K562 (cell line): Measurements from ENCODE around the gene CBFA2T3. TPM values are rescaled to one million over a fixed set of nuclear protein-coding genes. Genes with fewer than 3 reads are reported as not detected.

ENCODE experiments used
- ARHGAP35 ChIP-seq: fragments of 450-650 bp; IDR thresholded peaks from 2 replicates; pipeline ENCODE4 v1.6.1; 2018; ENCODE audit not compliant: partially characterized antibody
- CHD1 ChIP-seq: fragments of 200-600 bp; sonication (generic); IDR thresholded peaks from one replicate; pipeline ENCODE4 v1.6.1; 2012; ENCODE audit warnings: mild to moderate bottlenecking, moderate library complexity, low read length, inconsistent platforms
- EP400 ChIP-seq: fragments of 450-650 bp; IDR thresholded peaks from 2 replicates; pipeline ENCODE4 v1.6.1; 2017; ENCODE audit warnings: antibody characterized with exemption, mild to moderate bottlenecking, moderate library complexity
- ERF ChIP-seq: fragments of 450-650 bp; formaldehyde crosslinking; IDR thresholded peaks from 2 replicates; pipeline ENCODE4 v1.4.0; 2020; ENCODE audit warnings: mild to moderate bottlenecking, mixed read lengths
- FOXK2 ChIP-seq, 2 experiments: fragments of 450-650 bp; IDR thresholded peaks in 1 of 2; conservative IDR thresholded peaks in 1 of 2; 2 replicates each; pipeline ENCODE4 v1.6.1; 2016; ENCODE audit warnings: low read depth in 2 of 2, mild to moderate bottlenecking in 1 of 2
- KDM5B ChIP-seq: fragments of 200-600 bp; sonication (generic); IDR thresholded peaks from 2 replicates; pipeline ENCODE4 v1.6.1; 2012; ENCODE audit warnings: low read depth, mild to moderate bottlenecking, moderate library complexity, low read length, control low read depth, inconsistent platforms; ENCODE audit not compliant: insufficient replicate concordance
- ZNF217 ChIP-seq: sonication (generic); formaldehyde crosslinking; IDR thresholded peaks from 2 replicates; pipeline ENCODE4 v1.8.0; 2022; ENCODE audit warnings: mild to moderate bottlenecking, missing genetic modification reagents
- ZNF24 ChIP-seq: fragments of 450-650 bp; IDR thresholded peaks from 2 replicates; pipeline ENCODE4 v1.6.1; 2016
- ZNF668 ChIP-seq: fragments of 250-450 bp; sonication (Bioruptor Pico); IDR thresholded peaks from 2 replicates; pipeline ENCODE4 v1.8.0; 2022; ENCODE audit warnings: mild to moderate bottlenecking, inconsistent platforms
- ZNF764 ChIP-seq: fragments of 250-450 bp; sonication (Bioruptor Pico); IDR thresholded peaks from 2 replicates; pipeline ENCODE4 v1.4.0; 2020; ENCODE audit warnings: low read depth, mild to moderate bottlenecking, moderate library complexity
- polyA plus RNA-seq, 8 experiments: library from polyadenylated mRNA; depleted of rRNA in 4 of 8; stranded (reverse) in 5 of 8; unstranded in 3 of 8; fragments of >200 nt; fragmentation: Nextera tagmentation in 2 of 8; fragmentation: Illumina TruSeq in 1 of 8; extraction: Ambion mirVana in 2 of 8; extraction: Trizol in 1 of 8; gene quantifications; 2 replicates each; pipeline versions ENCODE4 v1.2.1 to v1.2.3, GENCODE V29; 2011 to 2014; ENCODE audit warnings: inconsistent platforms in 1 of 8, missing spikeins in 1 of 8
- total RNA-seq, 7 experiments: library from RNA; depleted of rRNA in 6 of 7; stranded (reverse); fragments of >200 nt in 6 of 7; fragmentation: Illumina TruSeq in 2 of 7; extraction: Trizol in 2 of 7; gene quantifications; 2 replicates each; pipeline versions ENCODE4 v1.2.1 to v1.2.3, GENCODE V29; 2011 to 2021; ENCODE audit warnings: low replicate concordance in 1 of 7
- TF ChIP-seq, protein P1 (sequence below): fragments of 250-450 bp; sonication (Bioruptor Pico); IDR thresholded peaks from 2 replicates; pipeline ENCODE4 v1.4.0; 2020
- TF ChIP-seq, protein P2 (sequence below): fragments of 250-450 bp; sonication (Bioruptor Pico); IDR thresholded peaks from 2 replicates; pipeline ENCODE4 v1.8.0; 2022; ENCODE audit warnings: moderate library complexity, mild to moderate bottlenecking, inconsistent platforms
- TF ChIP-seq, protein P3 (sequence below), 2 experiments: IDR thresholded peaks; 2 replicates each; pipeline ENCODE4 v1.6.1; 2011; ENCODE audit warnings: borderline replicate concordance in 1 of 2, control low read depth in 1 of 2, low read depth in 1 of 2, low read length in 1 of 2, mild to moderate bottlenecking in 1 of 2, mixed read lengths in 1 of 2, moderate library complexity in 1 of 2; ENCODE audit not compliant: insufficient read depth in 1 of 2, insufficient read length in 1 of 2, poor library complexity in 1 of 2, severe bottlenecking in 1 of 2; ENCODE audit errors: extremely low read depth in 1 of 2
- TF ChIP-seq, protein P4 (sequence below): fragments of 250-450 bp; sonication (Bioruptor Pico); IDR thresholded peaks from 2 replicates; pipeline ENCODE4 v1.9.0; 2021; ENCODE audit warnings: mild to moderate bottlenecking, inconsistent platforms

CBFA2T3 gene
- total and polyA plus RNA-seq, 9 of the 15 experiments (the other 6 are each of a cell fraction or from before 2014, with no cell fraction given): 2.3 to 145 (median 6.7) TPM

DNA sequence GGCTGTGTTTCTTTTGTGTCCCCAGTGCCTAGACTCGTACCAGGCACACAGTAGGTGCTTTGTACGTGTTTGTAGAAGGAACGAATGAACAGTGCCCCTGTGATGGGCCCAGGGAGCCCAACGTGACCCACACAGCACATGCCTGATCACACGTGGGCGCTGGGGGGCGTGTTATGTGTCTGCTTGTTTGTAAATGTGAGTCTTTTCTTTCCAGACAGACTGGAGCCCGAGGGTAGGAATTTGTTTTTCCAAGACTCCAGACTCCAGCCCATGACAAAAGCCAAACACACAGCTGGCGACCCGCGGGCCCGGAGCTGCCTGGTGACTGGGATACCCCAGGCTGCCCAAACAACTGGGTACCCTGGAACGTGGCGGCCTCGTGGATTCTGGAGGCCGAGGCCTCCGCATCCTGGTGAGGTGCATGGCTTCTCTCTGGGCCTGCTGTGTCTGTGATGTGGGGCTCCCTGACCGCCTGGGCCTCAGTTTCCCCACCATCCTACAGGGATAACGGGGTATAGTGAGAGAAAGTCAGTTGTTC lies 14.9 kb upstream of the CBFA2T3 start (continued):
- TF ChIP-seq, protein P1, sequence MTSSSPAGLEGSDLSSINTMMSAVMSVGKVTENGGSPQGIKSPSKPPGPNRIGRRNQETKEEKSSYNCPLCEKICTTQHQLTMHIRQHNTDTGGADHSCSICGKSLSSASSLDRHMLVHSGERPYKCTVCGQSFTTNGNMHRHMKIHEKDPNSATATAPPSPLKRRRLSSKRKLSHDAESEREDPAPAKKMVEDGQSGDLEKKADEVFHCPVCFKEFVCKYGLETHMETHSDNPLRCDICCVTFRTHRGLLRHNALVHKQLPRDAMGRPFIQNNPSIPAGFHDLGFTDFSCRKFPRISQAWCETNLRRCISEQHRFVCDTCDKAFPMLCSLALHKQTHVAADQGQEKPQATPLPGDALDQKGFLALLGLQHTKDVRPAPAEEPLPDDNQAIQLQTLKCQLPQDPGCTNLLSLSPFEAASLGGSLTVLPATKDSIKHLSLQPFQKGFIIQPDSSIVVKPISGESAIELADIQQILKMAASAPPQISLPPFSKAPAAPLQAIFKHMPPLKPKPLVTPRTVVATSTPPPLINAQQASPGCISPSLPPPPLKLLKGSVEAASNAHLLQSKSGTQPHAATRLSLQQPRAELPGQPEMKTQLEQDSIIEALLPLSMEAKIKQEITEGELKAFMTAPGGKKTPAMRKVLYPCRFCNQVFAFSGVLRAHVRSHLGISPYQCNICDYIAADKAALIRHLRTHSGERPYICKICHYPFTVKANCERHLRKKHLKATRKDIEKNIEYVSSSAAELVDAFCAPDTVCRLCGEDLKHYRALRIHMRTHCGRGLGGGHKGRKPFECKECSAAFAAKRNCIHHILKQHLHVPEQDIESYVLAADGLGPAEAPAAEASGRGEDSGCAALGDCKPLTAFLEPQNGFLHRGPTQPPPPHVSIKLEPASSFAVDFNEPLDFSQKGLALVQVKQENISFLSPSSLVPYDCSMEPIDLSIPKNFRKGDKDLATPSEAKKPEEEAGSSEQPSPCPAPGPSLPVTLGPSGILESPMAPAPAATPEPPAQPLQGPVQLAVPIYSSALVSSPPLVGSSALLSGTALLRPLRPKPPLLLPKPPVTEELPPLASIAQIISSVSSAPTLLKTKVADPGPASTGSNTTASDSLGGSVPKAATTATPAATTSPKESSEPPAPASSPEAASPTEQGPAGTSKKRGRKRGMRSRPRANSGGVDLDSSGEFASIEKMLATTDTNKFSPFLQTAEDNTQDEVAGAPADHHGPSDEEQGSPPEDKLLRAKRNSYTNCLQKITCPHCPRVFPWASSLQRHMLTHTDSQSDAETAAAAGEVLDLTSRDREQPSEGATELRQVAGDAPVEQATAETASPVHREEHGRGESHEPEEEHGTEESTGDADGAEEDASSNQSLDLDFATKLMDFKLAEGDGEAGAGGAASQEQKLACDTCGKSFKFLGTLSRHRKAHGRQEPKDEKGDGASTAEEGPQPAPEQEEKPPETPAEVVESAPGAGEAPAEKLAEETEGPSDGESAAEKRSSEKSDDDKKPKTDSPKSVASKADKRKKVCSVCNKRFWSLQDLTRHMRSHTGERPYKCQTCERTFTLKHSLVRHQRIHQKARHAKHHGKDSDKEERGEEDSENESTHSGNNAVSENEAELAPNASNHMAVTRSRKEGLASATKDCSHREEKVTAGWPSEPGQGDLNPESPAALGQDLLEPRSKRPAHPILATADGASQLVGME (CRISPR knock-in tag): no peak; the same call in 1 of the 2 replicates
- TF ChIP-seq, protein P2, sequence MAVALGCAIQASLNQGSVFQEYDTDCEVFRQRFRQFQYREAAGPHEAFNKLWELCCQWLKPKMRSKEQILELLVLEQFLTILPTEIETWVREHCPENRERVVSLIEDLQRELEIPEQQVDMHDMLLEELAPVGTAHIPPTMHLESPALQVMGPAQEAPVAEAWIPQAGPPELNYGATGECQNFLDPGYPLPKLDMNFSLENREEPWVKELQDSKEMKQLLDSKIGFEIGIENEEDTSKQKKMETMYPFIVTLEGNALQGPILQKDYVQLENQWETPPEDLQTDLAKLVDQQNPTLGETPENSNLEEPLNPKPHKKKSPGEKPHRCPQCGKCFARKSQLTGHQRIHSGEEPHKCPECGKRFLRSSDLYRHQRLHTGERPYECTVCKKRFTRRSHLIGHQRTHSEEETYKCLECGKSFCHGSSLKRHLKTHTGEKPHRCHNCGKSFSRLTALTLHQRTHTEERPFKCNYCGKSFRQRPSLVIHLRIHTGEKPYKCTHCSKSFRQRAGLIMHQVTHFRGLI (CRISPR knock-in tag): peak; percentile 34; the same call in 1 of the 2 replicates
- TF ChIP-seq ZNF764 (CRISPR knock-in tag) (peak; percentile 54; the same call in 1 of the 2 replicates), CHD1 (peak; percentile 60), EP400 (0 out of 2 replicates have a peak, but pooled peaks have one; percentile 7), KDM5B (peak; percentile 18), ERF (CRISPR knock-in tag) (peak; percentile 73; the same call in 1 of the 2 replicates), ZNF24 (peak; percentile 73; the same call in 1 of the 2 replicates), ZNF217 (CRISPR knock-in tag) (no peak), ZNF668 (CRISPR knock-in tag) (peak; percentile 72; the same call in 1 of the 2 replicates), FOXK2 (conservative IDR thresholded peaks at IDR 0.05 in 1 of 2, IDR thresholded peaks at IDR 0.05 in 1 of 2; ENCODE audit: low read depth in 2 of 2) (peak; percentile 24 to 59; a peak in 1 of 4 replicates), ARHGAP35 (no peak)
- TF ChIP-seq, protein P3, sequence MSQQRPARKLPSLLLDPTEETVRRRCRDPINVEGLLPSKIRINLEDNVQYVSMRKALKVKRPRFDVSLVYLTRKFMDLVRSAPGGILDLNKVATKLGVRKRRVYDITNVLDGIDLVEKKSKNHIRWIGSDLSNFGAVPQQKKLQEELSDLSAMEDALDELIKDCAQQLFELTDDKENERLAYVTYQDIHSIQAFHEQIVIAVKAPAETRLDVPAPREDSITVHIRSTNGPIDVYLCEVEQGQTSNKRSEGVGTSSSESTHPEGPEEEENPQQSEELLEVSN (IDR thresholded peaks at IDR 0.05; ENCODE audit: borderline replicate concordance in 1 of 2, extremely low read depth in 1 of 2, insufficient read depth in 1 of 2, insufficient read length in 1 of 2, low read depth in 1 of 2, low read length in 1 of 2, poor library complexity in 1 of 2, severe bottlenecking in 1 of 2): peak in 1 of 2 experiments; percentile 51
- TF ChIP-seq, protein P4, sequence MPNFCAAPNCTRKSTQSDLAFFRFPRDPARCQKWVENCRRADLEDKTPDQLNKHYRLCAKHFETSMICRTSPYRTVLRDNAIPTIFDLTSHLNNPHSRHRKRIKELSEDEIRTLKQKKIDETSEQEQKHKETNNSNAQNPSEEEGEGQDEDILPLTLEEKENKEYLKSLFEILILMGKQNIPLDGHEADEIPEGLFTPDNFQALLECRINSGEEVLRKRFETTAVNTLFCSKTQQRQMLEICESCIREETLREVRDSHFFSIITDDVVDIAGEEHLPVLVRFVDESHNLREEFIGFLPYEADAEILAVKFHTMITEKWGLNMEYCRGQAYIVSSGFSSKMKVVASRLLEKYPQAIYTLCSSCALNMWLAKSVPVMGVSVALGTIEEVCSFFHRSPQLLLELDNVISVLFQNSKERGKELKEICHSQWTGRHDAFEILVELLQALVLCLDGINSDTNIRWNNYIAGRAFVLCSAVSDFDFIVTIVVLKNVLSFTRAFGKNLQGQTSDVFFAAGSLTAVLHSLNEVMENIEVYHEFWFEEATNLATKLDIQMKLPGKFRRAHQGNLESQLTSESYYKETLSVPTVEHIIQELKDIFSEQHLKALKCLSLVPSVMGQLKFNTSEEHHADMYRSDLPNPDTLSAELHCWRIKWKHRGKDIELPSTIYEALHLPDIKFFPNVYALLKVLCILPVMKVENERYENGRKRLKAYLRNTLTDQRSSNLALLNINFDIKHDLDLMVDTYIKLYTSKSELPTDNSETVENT (CRISPR knock-in tag): no peak
